SK-N-SH (cell line): ENCODE data around the gene PARD3. TPM values are rescaled to one million over a fixed set of nuclear protein-coding genes. Genes with fewer than 3 reads are reported as not detected.

Source experiments
- CTCF ChIA-PET: fragments of 300-600, 350-600 bp; formaldehyde crosslinking; extraction: SDS; loops from one replicate; lab custom pipeline; 2021; lab: Yijun Ruan, JAX
- POLR2A ChIA-PET: fragments of 350-600 bp; sonication (Branson Sonifier 250); formaldehyde crosslinking; extraction: SDS; loops from one replicate; lab custom pipeline; 2020; ENCODE audit warnings: antibody characterized with exemption, inconsistent platforms; lab: Yijun Ruan, JAX
- DNase-seq: peaks from one replicate; pipeline ENCODE4 v3.0.0; 2012
- H2AFZ ChIP-seq: fragments of 200-600 bp; sonication (generic); 2 replicates; pipeline ENCODE4 v1.8.1; 2016; ENCODE audit warnings: antibody characterized with exemption, mild to moderate bottlenecking, low read depth
- H3F3A ChIP-seq: fragments of 200-600 bp; sonication (generic); replicated peaks from 2 replicates; pipeline ENCODE3; 2016; ENCODE audit warnings: antibody characterized with exemption, mild to moderate bottlenecking; ENCODE audit not compliant: insufficient read depth
- H3K27ac ChIP-seq, 2 experiments: fragments of 200-500 bp in 1 of 2; fragments of 200-600 bp in 1 of 2; sonication (Bioruptor generic) in 1 of 2; sonication (generic), shearing (Covaris generic) in 1 of 2; 2 replicates each; pipeline versions ENCODE4 v1.5.1 to v1.6.1; 2014 to 2016; ENCODE audit warnings: low read depth in 2 of 2, inconsistent platforms in 1 of 2, low read length in 1 of 2, mild to moderate bottlenecking in 1 of 2, mixed read lengths in 1 of 2
- H3K27me3 ChIP-seq: fragments of 200-600 bp; sonication (generic), shearing (Covaris generic); 2 replicates; pipeline ENCODE4 v1.6.1; 2016; ENCODE audit warnings: mixed run types; ENCODE audit not compliant: insufficient read depth
- H3K36me3 ChIP-seq, 2 experiments: fragments of 200-500 bp in 1 of 2; fragments of 200-600 bp in 1 of 2; sonication (Bioruptor generic) in 1 of 2; sonication (generic) in 1 of 2; replicated peaks in 1 of 2; 2 replicates each; pipeline versions ENCODE3 to v1.5.1; 2014 to 2016; ENCODE audit warnings: low read length in 1 of 2, mild to moderate bottlenecking in 1 of 2; ENCODE audit not compliant: insufficient read depth in 2 of 2, control insufficient read depth in 1 of 2
- H3K4me1 ChIP-seq, 2 experiments: fragments of 200-500 bp in 1 of 2; fragments of 200-600 bp in 1 of 2; sonication (Bioruptor generic) in 1 of 2; sonication (generic), shearing (Covaris generic) in 1 of 2; 2 replicates each; pipeline versions ENCODE4 v1.5.1 to v1.6.1; 2014 to 2016; ENCODE audit warnings: low read depth in 1 of 2, low read length in 1 of 2, mixed run types in 1 of 2; ENCODE audit not compliant: insufficient read depth in 2 of 2, control insufficient read depth in 1 of 2
- H3K4me2 ChIP-seq: fragments of 200-600 bp; sonication (generic), shearing (Covaris generic); 2 replicates; pipeline ENCODE4 v1.6.1; 2017; ENCODE audit warnings: mixed run types
- H3K4me3 ChIP-seq, 2 experiments: fragments of 200-500 bp in 1 of 2; fragments of 200-600 bp in 1 of 2; sonication (Bioruptor generic) in 1 of 2; sonication (generic), shearing (Covaris generic) in 1 of 2; 2 replicates each; pipeline versions ENCODE4 v1.5.1 to v1.8.1; 2014 to 2016; ENCODE audit warnings: low read depth in 2 of 2, inconsistent platforms in 1 of 2, low read length in 1 of 2, mild to moderate bottlenecking in 1 of 2, mixed read lengths in 1 of 2, moderate library complexity in 1 of 2
- H3K79me2 ChIP-seq: fragments of 200-600 bp; sonication (generic); 2 replicates; pipeline ENCODE4 v1.8.1; 2017; ENCODE audit warnings: mild to moderate bottlenecking; ENCODE audit not compliant: insufficient read depth
- H3K9ac ChIP-seq: fragments of 200-600 bp; sonication (generic); 2 replicates; pipeline ENCODE4 v1.6.1; 2017; ENCODE audit warnings: mixed run types
- H3K9me2 ChIP-seq: fragments of 200-600 bp; sonication (generic); 2 replicates; pipeline ENCODE4 v1.6.1; 2017; ENCODE audit warnings: mixed run types
- H3K9me3 ChIP-seq: fragments of 200-600 bp; sonication (generic); 2 replicates; pipeline ENCODE4 v1.6.1; 2017; ENCODE audit warnings: mixed run types, mild to moderate bottlenecking, moderate library complexity
- H4K20me1 ChIP-seq: fragments of 200-600 bp; sonication (generic); 2 replicates; pipeline ENCODE4 v1.6.1; 2017; ENCODE audit warnings: mild to moderate bottlenecking, mixed run types; ENCODE audit not compliant: insufficient read depth
- CHD2 ChIP-seq: fragments of 150-350 bp; IDR thresholded peaks from 2 replicates; pipeline ENCODE4 v1.6.1; 2018; ENCODE audit warnings: low read length; ENCODE audit not compliant: partially characterized antibody
- FOSL2 ChIP-seq: IDR thresholded peaks from 2 replicates; pipeline ENCODE4 v1.4.0; 2012; ENCODE audit warnings: low read depth, mild to moderate bottlenecking, moderate library complexity, borderline replicate concordance
- FOXJ3 ChIP-seq: sonication (generic); formaldehyde crosslinking; IDR thresholded peaks from 2 replicates; pipeline ENCODE4 v1.5.1; 2020; ENCODE audit warnings: mild to moderate bottlenecking, missing genetic modification reagents
- GATA2 ChIP-seq: sonication (generic); formaldehyde crosslinking; IDR thresholded peaks from 2 replicates; pipeline ENCODE4 v1.5.0; 2020; ENCODE audit warnings: mild to moderate bottlenecking, missing genetic modification reagents
- JUND ChIP-seq: IDR thresholded peaks from 2 replicates; pipeline ENCODE4 v1.4.0; 2012
- MEF2A ChIP-seq: IDR thresholded peaks from 2 replicates; pipeline ENCODE4 v1.4.0; 2012; ENCODE audit warnings: low read depth, borderline replicate concordance
- MXI1 ChIP-seq: IDR thresholded peaks from 2 replicates; pipeline ENCODE4 v1.6.1; 2012; ENCODE audit warnings: mild to moderate bottlenecking, low read depth, low read length, improper control_type of control experiment
- POLR2AphosphoS5 ChIP-seq: IDR thresholded peaks from 2 replicates; pipeline ENCODE4 v1.6.1; 2012; ENCODE audit warnings: low read depth, low read length
- RAD21 ChIP-seq: IDR thresholded peaks from 2 replicates; pipeline ENCODE4 v1.6.1; 2012; ENCODE audit warnings: mild to moderate bottlenecking, low read length
- RCOR1 ChIP-seq: fragments of 150-350 bp; IDR thresholded peaks from 2 replicates; pipeline ENCODE4 v1.6.1; 2017; ENCODE audit warnings: antibody characterized with exemption, low read length
- REST ChIP-seq: IDR thresholded peaks from 2 replicates; pipeline ENCODE4 v1.6.1; 2012; ENCODE audit warnings: mild to moderate bottlenecking, low read depth, low read length, moderate library complexity
- TCF12 ChIP-seq: IDR thresholded peaks from 2 replicates; pipeline ENCODE4 v1.4.0; 2012
- TEAD4 ChIP-seq: IDR thresholded peaks from 2 replicates; pipeline ENCODE4 v1.4.0; 2012; ENCODE audit warnings: mild to moderate bottlenecking, borderline replicate concordance; ENCODE audit not compliant: insufficient read depth
- USF2 ChIP-seq: fragments of 150-350 bp; IDR thresholded peaks from 2 replicates; pipeline ENCODE4 v1.6.1; 2017; ENCODE audit warnings: antibody characterized with exemption, low read length, low read depth, borderline replicate concordance
- YY1 ChIP-seq: IDR thresholded peaks from 2 replicates; pipeline ENCODE4 v1.4.0; 2012; ENCODE audit warnings: low read depth, mild to moderate bottlenecking
- ZBTB33 ChIP-seq: IDR thresholded peaks from 2 replicates; pipeline ENCODE4 v1.4.0; 2012; ENCODE audit warnings: low read depth, borderline replicate concordance
- WGBS: methylation state at CpG from one replicate; pipeline ENCODE4 v1.1.6; 2017; ENCODE audit warnings: low lambda C conversion rate; 5-methylcytosine and 5-hydroxymethylcytosine counted together
- polyA plus RNA-seq, 3 experiments: library from polyadenylated mRNA; depleted of rRNA; stranded (reverse); fragments of >200 nt; gene quantifications; 2 replicates each; pipeline ENCODE4 v1.2.3, GENCODE V29; 2012

Gene PARD3
- polyA plus RNA-seq, 1 of the 3 experiments (the other 2 are of a cell fraction), result 29.4 TPM

- Histone ChIP-seq H2AFZ (no peak overlapping the region), H3K4me1 (peaks cover 6 to 28% of the 10 kb centered on the region in 2 experiments; a peak in 3 of 4 replicates), H3K4me3 (no peak overlapping the region), H3K4me2 (no peak overlapping the region), H3K9me2 (no peaks in the 10 kb centered on the region), H3K27me3 (no peaks in the 10 kb centered on the region), H3K9me3 (no peaks in the 10 kb centered on the region), H3K9ac (no peak overlapping the region), H4K20me1 (no peaks in the 10 kb centered on the region), H3K27ac (no peak overlapping the region), H3F3A (peaks cover 10% of the 10 kb centered on the region), H3K36me3 (no peaks in the 10 kb centered on the region), H3K79me2 (peaks cover 29% of the 10 kb centered on the region)
- WGBS, result 97% methylated on average over 3 of the region's 3 CpGs
- TF ChIP-seq RAD21, result no peak
- no peak for TF ChIP-seq TEAD4
- no peak for TF ChIP-seq MEF2A
- no peak for TF ChIP-seq REST
- POLR2A ChIA-PET, result no interaction called here
- no peak for DNase-seq
- CTCF ChIA-PET, result no interaction called here
These were observed 225.8 kb downstream of the PARD3 start for GRCh38 chr10:34589275-34589674.

GRCh38 chr10:34587680-34588019 is 227.4 kb downstream of the PARD3 start:
- H3K4me2 ChIP-seq, result no peak overlapping the region
- H3K9me3 ChIP-seq, result no peaks in the 10 kb centered on the region
- WGBS, result 79% methylated on average over 6 of the region's 6 CpGs
- no peaks in the 10 kb centered on the region for H3K36me3 ChIP-seq
- ChIA-PET POLR2A (no interaction called here), CTCF (no interaction called here)
- no peaks in the 10 kb centered on the region for H3K27me3 ChIP-seq
- H3K9ac ChIP-seq, result no peak overlapping the region
- no peak overlapping the region for H2AFZ ChIP-seq
- no peak overlapping the region for H3K4me3 ChIP-seq
- H3K4me1 ChIP-seq, result peaks cover 6 to 44% of the 10 kb centered on the region in 2 experiments; a peak in 3 of 4 replicates
- H3K27ac ChIP-seq, result no peak overlapping the region
- no peaks in the 10 kb centered on the region for H3K9me2 ChIP-seq
- H3F3A ChIP-seq, result peaks cover 16% of the 10 kb centered on the region
- H3K79me2 ChIP-seq, result peaks cover 26% of the 10 kb centered on the region
- no peaks in the 10 kb centered on the region for H4K20me1 ChIP-seq
- no peak for DNase-seq
- TF ChIP-seq TCF12 (no peak), FOXJ3 (CRISPR knock-in tag) (no peak), FOSL2 (no peak), REST (no peak), MXI1 (no peak), YY1 (no peak), TEAD4 (no peak), POLR2AphosphoS5 (no peak), GATA2 (CRISPR knock-in tag) (no peak), JUND (no peak), ZBTB33 (no peak), USF2 (no peak), CHD2 (no peak), RAD21 (no peak), RCOR1 (no peak)
